CD14-positive monocyte (primary cell): Measurements from ENCODE around the gene COMP. TPM values are rescaled to one million over a fixed set of nuclear protein-coding genes. Genes with fewer than 3 reads are reported as not detected.

Source experiments
- DNase-seq, 3 donors: peaks; one replicate each; pipeline ENCODE4 v3.0.0-alpha.2; 2011 to 2022
- H2AFZ ChIP-seq: 2 replicates; pipeline ENCODE4 v1.6.0; 2012; ENCODE audit warnings: mild to moderate bottlenecking, low read depth, low read length, inconsistent platforms; ENCODE audit not compliant: insufficient read depth, poor library complexity, severe bottlenecking
- H3K27ac ChIP-seq, 2 donors: 1 replicate in 1 of 2; 2 replicates in 1 of 2; pipeline ENCODE4 v1.5.1; 2012 to 2013; ENCODE audit warnings: low read length in 2 of 2, control low read depth in 1 of 2, inconsistent platforms in 1 of 2, low read depth in 1 of 2, mild to moderate bottlenecking in 1 of 2
- H3K27me3 ChIP-seq, 2 donors: one replicate each; pipeline versions ENCODE4 v1.6.0 to v1.6.1; 2011 to 2013; ENCODE audit warnings: low read length in 2 of 2; ENCODE audit not compliant: control insufficient read depth in 2 of 2, insufficient read depth in 2 of 2
- H3K36me3 ChIP-seq, 2 donors: replicated peaks in 1 of 2; 1 replicate in 1 of 2; 2 replicates in 1 of 2; pipeline versions ENCODE4 v1.5.1 to v1.6.1; 2012 to 2013; ENCODE audit warnings: low read length in 2 of 2, control low read depth in 1 of 2, inconsistent platforms in 1 of 2, mild to moderate bottlenecking in 1 of 2; ENCODE audit not compliant: insufficient read depth in 2 of 2, control insufficient read depth in 1 of 2
- H3K4me1 ChIP-seq, 2 donors: 1 replicate in 1 of 2; 2 replicates in 1 of 2; pipeline versions ENCODE4 v1.5.1 to v1.6.1; 2012 to 2013; ENCODE audit warnings: low read length in 2 of 2, control low read depth in 1 of 2, inconsistent platforms in 1 of 2, mild to moderate bottlenecking in 1 of 2, moderate library complexity in 1 of 2; ENCODE audit not compliant: insufficient read depth in 2 of 2, control insufficient read depth in 1 of 2
- H3K4me2 ChIP-seq: replicated peaks from 2 replicates; pipeline ENCODE3; 2012; ENCODE audit warnings: low read length, moderate library complexity, mild to moderate bottlenecking; ENCODE audit not compliant: poor library complexity, severe bottlenecking; ENCODE audit errors: extremely low read depth
- H3K4me3 ChIP-seq, 3 experiments: fragments of 200-600 bp in 1 of 3; sonication (generic) in 1 of 3; replicated peaks in 1 of 3; 1 replicate in 2 of 3; 2 replicates in 1 of 3; pipeline ENCODE4 v1.5.1; 2011 to 2013; ENCODE audit warnings: low read length in 3 of 3, mild to moderate bottlenecking in 3 of 3, control low read depth in 2 of 3, low read depth in 2 of 3, inconsistent platforms in 1 of 3, moderate library complexity in 1 of 3
- H3K79me2 ChIP-seq: 2 replicates; pipeline ENCODE4 v1.6.0; 2012; ENCODE audit warnings: mild to moderate bottlenecking, control low read depth, inconsistent platforms, low read length, moderate library complexity; ENCODE audit not compliant: insufficient read depth
- H3K9ac ChIP-seq: 2 replicates; pipeline ENCODE4 v1.6.0; 2017; ENCODE audit warnings: low read length, mild to moderate bottlenecking; ENCODE audit not compliant: insufficient read depth, poor library complexity, severe bottlenecking
- H3K9me3 ChIP-seq, 2 donors: replicated peaks in 1 of 2; 1 replicate in 1 of 2; 2 replicates in 1 of 2; pipeline versions ENCODE4 v1.5.1 to v1.6.1; 2012 to 2013; ENCODE audit warnings: low read length in 2 of 2, control low read depth in 1 of 2; ENCODE audit not compliant: control insufficient read depth in 1 of 2, insufficient read depth in 1 of 2
- H4K20me1 ChIP-seq: 2 replicates; pipeline ENCODE4 v1.6.0; 2012; ENCODE audit warnings: mild to moderate bottlenecking, low read length, control low read depth, moderate library complexity; ENCODE audit not compliant: insufficient read depth
- H3K27ac Mint-ChIP-seq, 7 donors: one replicate each; pipeline ENCODE4 v1.8.0; 2020; ENCODE audit warnings: mild to moderate bottlenecking in 7 of 7, mixed read lengths in 7 of 7, moderate library complexity in 6 of 7, inconsistent platforms in 2 of 7
- H3K27me3 Mint-ChIP-seq, 3 donors: one replicate each; pipeline ENCODE4 v1.8.0; 2021 to 2022; ENCODE audit warnings: low read depth in 3 of 3, mild to moderate bottlenecking in 3 of 3, mixed read lengths in 3 of 3, moderate library complexity in 3 of 3, inconsistent platforms in 1 of 3
- H3K36me3 Mint-ChIP-seq, 2 donors: one replicate each; pipeline ENCODE4 v1.8.0; 2020; ENCODE audit warnings: mixed read lengths in 2 of 2, inconsistent platforms in 1 of 2, mild to moderate bottlenecking in 1 of 2
- H3K4me1 Mint-ChIP-seq: one replicate; pipeline ENCODE4 v1.8.0; 2020; ENCODE audit warnings: mild to moderate bottlenecking, mixed read lengths
- H3K4me3 Mint-ChIP-seq, 2 donors: one replicate each; pipeline ENCODE4 v1.8.0; 2020; ENCODE audit warnings: mild to moderate bottlenecking in 2 of 2, mixed read lengths in 2 of 2, moderate library complexity in 1 of 2
- H3K9me3 Mint-ChIP-seq, 7 donors: one replicate each; pipeline ENCODE4 v1.8.0; 2020 to 2022; ENCODE audit warnings: mixed read lengths in 7 of 7, mild to moderate bottlenecking in 6 of 7, moderate library complexity in 6 of 7, inconsistent platforms in 2 of 7
- WGBS: methylation state at CpG from one replicate; pipeline ENCODE4 v1.1.5; 2013; ENCODE audit warnings: missing lambda C conversion rate; ENCODE audit not compliant: insufficient coverage; 5-methylcytosine and 5-hydroxymethylcytosine counted together
- intact Hi-C, 2 donors: fragments of 100-400 bp; cut with micrococcal nuclease; formaldehyde crosslinking; loops; one replicate each; pipeline versions ENCODE4 v1.15.0 to v1.15.1; 2023
- polyA plus RNA-seq, 3 donors: library from polyadenylated mRNA; depleted of rRNA in 1 of 3; unstranded in 2 of 3; stranded (reverse) in 1 of 3; fragments of 300-500 nt in 2 of 3; fragments of >200 nt in 1 of 3; fragmentation: Illumina TruSeq in 2 of 3; gene quantifications; 1 replicate in 2 of 3; 2 replicates in 1 of 3; pipeline ENCODE4 v1.2.3, GENCODE V29; 2012 to 2021
- TF ChIP-seq, protein P1 (sequence below): fragments of 200-600 bp; IDR thresholded peaks from one replicate; pipeline ENCODE4 v1.8.0; 2022; ENCODE audit warnings: antibody characterized with exemption, mild to moderate bottlenecking

COMP gene
- polyA plus RNA-seq, 3 donors: not detected

DNA sequence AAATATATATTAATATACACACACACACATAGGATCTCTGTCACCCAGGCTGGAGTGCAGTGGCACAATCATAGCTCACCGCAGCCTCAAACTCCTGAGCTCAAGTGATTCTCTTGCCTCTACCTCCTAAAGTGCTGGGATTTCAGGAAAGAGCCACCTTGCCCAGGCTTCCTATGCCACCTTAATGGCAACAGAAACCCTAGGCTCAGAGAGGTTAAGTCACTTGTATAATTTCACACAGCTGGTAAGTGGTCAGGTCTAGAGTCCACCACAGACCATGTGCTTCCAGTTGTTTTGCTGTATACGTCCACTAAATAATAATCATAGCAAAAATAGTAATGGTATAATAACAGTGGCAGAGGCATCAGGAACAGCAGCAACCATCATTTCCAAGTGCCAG lies 39.4 kb upstream of the COMP start:
- H3K4me3 Mint-ChIP-seq: peak overlapping the region in 1 of 2 donors; percentile 73
- no peak overlapping the region for H2AFZ ChIP-seq
- H3K36me3 Mint-ChIP-seq: peaks cover 7 to 13% of the 10 kb centered on the region in 2 donors
- H3K36me3 ChIP-seq: peaks cover under 1 to 15% of the 10 kb centered on the region in 2 donors
- 100% methylated on average over 1 of the region's 2 CpGs for WGBS
- no peak overlapping the region for H3K27ac Mint-ChIP-seq
- peaks cover 4 to 21% (median 19%) of the 10 kb centered on the region in 7 donors for H3K9me3 Mint-ChIP-seq
- H3K4me2 ChIP-seq: no peak overlapping the region
- DNase-seq: no peak
- no peak overlapping the region for H3K4me3 ChIP-seq
- no peak overlapping the region for H3K9ac ChIP-seq
- no peaks in the 10 kb centered on the region for H3K27me3 ChIP-seq
- peaks cover 24 to 34% of the 10 kb centered on the region in 2 donors for H3K4me1 ChIP-seq
- TF ChIP-seq, protein P1, sequence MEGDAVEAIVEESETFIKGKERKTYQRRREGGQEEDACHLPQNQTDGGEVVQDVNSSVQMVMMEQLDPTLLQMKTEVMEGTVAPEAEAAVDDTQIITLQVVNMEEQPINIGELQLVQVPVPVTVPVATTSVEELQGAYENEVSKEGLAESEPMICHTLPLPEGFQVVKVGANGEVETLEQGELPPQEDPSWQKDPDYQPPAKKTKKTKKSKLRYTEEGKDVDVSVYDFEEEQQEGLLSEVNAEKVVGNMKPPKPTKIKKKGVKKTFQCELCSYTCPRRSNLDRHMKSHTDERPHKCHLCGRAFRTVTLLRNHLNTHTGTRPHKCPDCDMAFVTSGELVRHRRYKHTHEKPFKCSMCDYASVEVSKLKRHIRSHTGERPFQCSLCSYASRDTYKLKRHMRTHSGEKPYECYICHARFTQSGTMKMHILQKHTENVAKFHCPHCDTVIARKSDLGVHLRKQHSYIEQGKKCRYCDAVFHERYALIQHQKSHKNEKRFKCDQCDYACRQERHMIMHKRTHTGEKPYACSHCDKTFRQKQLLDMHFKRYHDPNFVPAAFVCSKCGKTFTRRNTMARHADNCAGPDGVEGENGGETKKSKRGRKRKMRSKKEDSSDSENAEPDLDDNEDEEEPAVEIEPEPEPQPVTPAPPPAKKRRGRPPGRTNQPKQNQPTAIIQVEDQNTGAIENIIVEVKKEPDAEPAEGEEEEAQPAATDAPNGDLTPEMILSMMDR: no peak
- H3K79me2 ChIP-seq: peaks cover 42% of the 10 kb centered on the region
- intact Hi-C loops: no loop called here
- peaks cover 33% of the 10 kb centered on the region for H3K4me1 Mint-ChIP-seq
- H4K20me1 ChIP-seq: peaks cover 32% of the 10 kb centered on the region
- H3K9me3 ChIP-seq: peaks cover 7 to 14% of the 10 kb centered on the region in 2 donors
- peaks cover 18 to 30% (median 22%) of the 10 kb centered on the region in 3 donors for H3K27me3 Mint-ChIP-seq
- no peak overlapping the region for H3K27ac ChIP-seq

DNA sequence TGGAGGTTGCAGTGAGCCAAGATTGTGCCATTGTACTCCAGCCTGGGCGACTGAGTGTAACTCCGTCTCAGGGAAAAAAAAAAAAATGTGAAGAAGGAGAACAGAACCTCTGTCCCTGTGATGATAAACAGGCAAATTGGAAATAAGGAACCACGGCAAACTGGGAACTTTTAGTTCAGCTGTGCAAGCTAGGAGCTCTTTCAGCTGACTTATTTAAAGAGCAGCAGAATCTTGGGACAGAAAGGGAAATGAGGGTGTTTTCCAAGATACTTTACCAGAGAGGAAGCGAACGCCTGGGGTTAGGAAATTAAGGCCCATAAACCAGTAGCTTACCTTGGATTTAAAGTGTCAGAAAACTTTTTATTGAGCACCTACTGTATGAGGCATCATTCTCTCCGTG lies 37.7 kb upstream of the COMP start:
- Histone ChIP-seq H3K79me2 (peaks cover 25% of the 10 kb centered on the region), H3K4me3 (no peak overlapping the region), H4K20me1 (peaks cover 15% of the 10 kb centered on the region), H3K4me2 (no peak overlapping the region), H3K36me3 (no peaks in the 10 kb centered on the region), H3K4me1 (peaks cover 16 to 17% of the 10 kb centered on the region in 2 donors), H3K9ac (no peak overlapping the region), H3K27ac (no peak overlapping the region), H3K27me3 (no peaks in the 10 kb centered on the region), H3K9me3 (peaks cover 7 to 14% of the 10 kb centered on the region in 2 donors), H2AFZ (no peak overlapping the region)
- Mint-ChIP-seq H3K4me1 (peaks cover 16% of the 10 kb centered on the region), H3K9me3 (peaks cover 4 to 21% (median 19%) of the 10 kb centered on the region in 7 donors), H3K36me3 (no peaks in the 10 kb centered on the region), H3K27me3 (peaks cover 22 to 31% (median 25%) of the 10 kb centered on the region in 3 donors), H3K4me3 (no peak overlapping the region), H3K27ac (no peak overlapping the region)
- 58% methylated on average over 3 of the region's 6 CpGs for WGBS
- DNase-seq: no peak
- intact Hi-C loops: no loop called here
- TF ChIP-seq, protein P1: no peak
